ENCODE measurements around the gene TBC1D22A. TPM values are rescaled to one million over a fixed set of nuclear protein-coding genes. Genes with fewer than 3 reads are reported as not detected.
A peak's percentile ranks its signal among the peaks of the same experiment; 100 is the strongest.

The TBC1D22A gene
- total and polyA plus RNA-seq, 4 donors, result 4.1 to 12.4 (median 8.4) TPM

DNA sequence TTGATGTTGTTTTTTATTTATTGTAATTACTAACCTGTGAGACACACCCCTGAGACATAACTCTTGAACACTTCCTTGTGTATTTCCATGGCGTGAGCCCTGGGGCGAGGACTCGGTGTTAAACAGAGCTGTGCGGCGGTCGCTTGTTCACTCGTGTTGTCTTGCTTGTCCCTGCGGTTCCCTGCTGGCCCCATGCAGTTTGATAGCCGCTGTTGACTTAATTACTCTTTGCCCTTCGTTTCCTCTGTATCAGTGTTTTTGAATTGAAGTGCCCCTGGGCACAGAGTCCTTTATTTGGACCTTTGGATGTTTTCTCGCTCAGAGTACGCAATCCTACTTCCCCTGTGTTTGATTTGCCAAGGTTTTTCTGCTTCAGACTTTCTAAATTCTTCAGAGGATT is 52.7 kb downstream of the TBC1D22A start:
- Histone ChIP-seq H3K4me3 (ENCODE audit: low read depth in 1 of 3, low read length in 3 of 3) (no peak overlapping the region), H3K36me3 (ENCODE audit: control insufficient read depth in 4 of 4, insufficient read depth in 3 of 4, low read depth in 1 of 4, low read length in 3 of 4) (no peaks in the 10 kb centered on the region), H3K27ac (ENCODE audit: low read depth in 1 of 2, low read length in 2 of 2) (peak overlapping the region; percentile 97 to 98), H3K9me3 (ENCODE audit: control insufficient read depth in 4 of 4, low read length in 3 of 4) (no peaks in the 10 kb centered on the region), H3K4me1 (ENCODE audit: control insufficient read depth in 4 of 4, insufficient read depth in 4 of 4, low read length in 3 of 4) (peaks cover 11 to 26% (median 18%) of the 10 kb centered on the region in 4 donors), H3K27me3 (ENCODE audit: control insufficient read depth in 4 of 4, insufficient read depth in 4 of 4, low read length in 3 of 4) (no peaks in the 10 kb centered on the region), H3K9ac (ENCODE audit: low read depth in 1 of 2, low read length in 2 of 2) (peak overlapping the region in 1 of 2 donors; percentile 84)
- peak; percentile 91 for TF ChIP-seq YY1 (IDR thresholded peaks at IDR 0.05)
- peak; percentile 100 for TF ChIP-seq HNF4G (IDR thresholded peaks at IDR 0.05)
- peak; percentile 38 to 43 for TF ChIP-seq RAD21 (IDR thresholded peaks at IDR 0.05)
- peak; percentile 99 for TF ChIP-seq SP1 (IDR thresholded peaks at IDR 0.05)
- TF ChIP-seq ZBTB33 (IDR thresholded peaks at IDR 0.05), result peak; percentile 71
- peak; percentile 93 for TF ChIP-seq FOXA2 (IDR thresholded peaks at IDR 0.05)
- TF ChIP-seq, protein P1, sequence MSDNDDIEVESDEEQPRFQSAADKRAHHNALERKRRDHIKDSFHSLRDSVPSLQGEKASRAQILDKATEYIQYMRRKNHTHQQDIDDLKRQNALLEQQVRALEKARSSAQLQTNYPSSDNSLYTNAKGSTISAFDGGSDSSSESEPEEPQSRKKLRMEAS (IDR thresholded peaks at IDR 0.05), result peak; percentile 92
- TF ChIP-seq FOXA1 (IDR thresholded peaks at IDR 0.05), result peak; percentile 96
- TF ChIP-seq ATF3 (IDR thresholded peaks at IDR 0.05), result peak; percentile 73
- TF ChIP-seq HNF4A (conservative IDR thresholded peaks at IDR 0.05), result peak; percentile 100
- peak; percentile 32 for TF ChIP-seq TAF1 (conservative IDR thresholded peaks at IDR 0.05)
- peak in 1 of 2 donors; percentile 48 for TF ChIP-seq EGR1 (IDR thresholded peaks at IDR 0.05; ENCODE audit: low read depth in 2 of 2)
- TF ChIP-seq RXRA (IDR thresholded peaks at IDR 0.05), result peak; percentile 95
- TF ChIP-seq, protein P2, sequence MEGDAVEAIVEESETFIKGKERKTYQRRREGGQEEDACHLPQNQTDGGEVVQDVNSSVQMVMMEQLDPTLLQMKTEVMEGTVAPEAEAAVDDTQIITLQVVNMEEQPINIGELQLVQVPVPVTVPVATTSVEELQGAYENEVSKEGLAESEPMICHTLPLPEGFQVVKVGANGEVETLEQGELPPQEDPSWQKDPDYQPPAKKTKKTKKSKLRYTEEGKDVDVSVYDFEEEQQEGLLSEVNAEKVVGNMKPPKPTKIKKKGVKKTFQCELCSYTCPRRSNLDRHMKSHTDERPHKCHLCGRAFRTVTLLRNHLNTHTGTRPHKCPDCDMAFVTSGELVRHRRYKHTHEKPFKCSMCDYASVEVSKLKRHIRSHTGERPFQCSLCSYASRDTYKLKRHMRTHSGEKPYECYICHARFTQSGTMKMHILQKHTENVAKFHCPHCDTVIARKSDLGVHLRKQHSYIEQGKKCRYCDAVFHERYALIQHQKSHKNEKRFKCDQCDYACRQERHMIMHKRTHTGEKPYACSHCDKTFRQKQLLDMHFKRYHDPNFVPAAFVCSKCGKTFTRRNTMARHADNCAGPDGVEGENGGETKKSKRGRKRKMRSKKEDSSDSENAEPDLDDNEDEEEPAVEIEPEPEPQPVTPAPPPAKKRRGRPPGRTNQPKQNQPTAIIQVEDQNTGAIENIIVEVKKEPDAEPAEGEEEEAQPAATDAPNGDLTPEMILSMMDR (IDR thresholded peaks at IDR 0.05; ENCODE audit: low read depth, low read length, missing input control), result no peak
- TF ChIP-seq REST (IDR thresholded peaks at IDR 0.05), result peak; percentile 80
- peak; percentile 80 for TF ChIP-seq NR2F2 (IDR thresholded peaks at IDR 0.05)
- TF ChIP-seq JUND (IDR thresholded peaks at IDR 0.05), result peak; percentile 84 to 94
- TF ChIP-seq GABPA (IDR thresholded peaks at IDR 0.05 in 1 of 2, conservative IDR thresholded peaks at IDR 0.05 in 1 of 2), result peak in 1 of 2 donors; percentile 60
- 40% methylated on average over 12 of the region's 12 CpGs for WGBS
- DNase-seq (ENCODE audit: low spot score), result no peak
